Coronary artery (tissue), 2 donors: ENCODE measurements around the gene CCDC154.

Source experiments
- DNase-seq: peaks from one replicate; pipeline ENCODE4 v3.0.0-alpha.2; 2017; ENCODE audit warnings: low spot score
- H3K27ac ChIP-seq, 2 donors: fragments of 200-600 bp; sonication (generic); one replicate each; pipeline ENCODE4 v1.5.1; 2016 to 2019
- H3K4me3 ChIP-seq: fragments of 200-600 bp; sonication (generic); 2 replicates; pipeline ENCODE4 v1.5.1; 2016; ENCODE audit warnings: mild to moderate bottlenecking, moderate library complexity
- TF ChIP-seq, protein P1 (sequence below): fragments of 200-600 bp; sonication (generic); IDR thresholded peaks from one replicate; pipeline ENCODE4 v1.5.1; 2019; ENCODE audit warnings: antibody characterized with exemption

Gene CCDC154

DNA sequence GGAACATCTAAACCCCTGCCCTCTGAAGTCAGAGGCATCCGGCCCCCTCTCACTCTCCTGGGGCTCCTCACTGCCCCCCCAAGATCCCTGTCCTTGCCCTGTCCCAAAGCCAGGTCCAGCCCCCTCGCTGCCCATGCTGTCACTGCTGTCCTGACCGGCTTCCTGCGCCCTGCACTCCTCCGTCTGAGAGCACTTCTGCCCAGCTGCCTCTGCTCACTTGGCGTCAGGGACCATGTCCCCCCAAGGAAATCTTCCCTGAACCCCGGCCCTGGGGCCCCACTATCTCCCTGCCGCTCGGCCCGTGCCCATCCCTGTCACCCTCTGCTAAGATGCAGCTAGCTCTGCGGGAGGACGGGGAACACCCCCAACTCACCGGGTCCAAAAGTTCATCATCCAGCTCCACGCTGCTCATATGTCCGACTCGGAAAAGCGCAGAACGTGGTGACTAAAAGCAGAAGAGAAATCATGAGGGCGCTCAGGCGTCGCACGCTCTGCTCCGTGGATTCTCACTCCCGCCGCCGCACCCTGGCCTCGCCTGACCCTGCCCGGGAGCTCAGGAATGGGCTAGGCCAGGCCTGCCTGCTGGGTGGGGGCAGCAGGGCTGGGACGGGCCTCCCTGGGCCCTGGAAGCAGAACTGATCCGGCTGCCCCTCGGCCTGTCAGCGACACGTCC is 20.7 kb upstream of the CCDC154 start:
- TF ChIP-seq, protein P1, sequence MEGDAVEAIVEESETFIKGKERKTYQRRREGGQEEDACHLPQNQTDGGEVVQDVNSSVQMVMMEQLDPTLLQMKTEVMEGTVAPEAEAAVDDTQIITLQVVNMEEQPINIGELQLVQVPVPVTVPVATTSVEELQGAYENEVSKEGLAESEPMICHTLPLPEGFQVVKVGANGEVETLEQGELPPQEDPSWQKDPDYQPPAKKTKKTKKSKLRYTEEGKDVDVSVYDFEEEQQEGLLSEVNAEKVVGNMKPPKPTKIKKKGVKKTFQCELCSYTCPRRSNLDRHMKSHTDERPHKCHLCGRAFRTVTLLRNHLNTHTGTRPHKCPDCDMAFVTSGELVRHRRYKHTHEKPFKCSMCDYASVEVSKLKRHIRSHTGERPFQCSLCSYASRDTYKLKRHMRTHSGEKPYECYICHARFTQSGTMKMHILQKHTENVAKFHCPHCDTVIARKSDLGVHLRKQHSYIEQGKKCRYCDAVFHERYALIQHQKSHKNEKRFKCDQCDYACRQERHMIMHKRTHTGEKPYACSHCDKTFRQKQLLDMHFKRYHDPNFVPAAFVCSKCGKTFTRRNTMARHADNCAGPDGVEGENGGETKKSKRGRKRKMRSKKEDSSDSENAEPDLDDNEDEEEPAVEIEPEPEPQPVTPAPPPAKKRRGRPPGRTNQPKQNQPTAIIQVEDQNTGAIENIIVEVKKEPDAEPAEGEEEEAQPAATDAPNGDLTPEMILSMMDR = no peak
- no peak overlapping the region for H3K27ac ChIP-seq
- DNase-seq = no peak
- H3K4me3 ChIP-seq = no peak overlapping the region

DNA sequence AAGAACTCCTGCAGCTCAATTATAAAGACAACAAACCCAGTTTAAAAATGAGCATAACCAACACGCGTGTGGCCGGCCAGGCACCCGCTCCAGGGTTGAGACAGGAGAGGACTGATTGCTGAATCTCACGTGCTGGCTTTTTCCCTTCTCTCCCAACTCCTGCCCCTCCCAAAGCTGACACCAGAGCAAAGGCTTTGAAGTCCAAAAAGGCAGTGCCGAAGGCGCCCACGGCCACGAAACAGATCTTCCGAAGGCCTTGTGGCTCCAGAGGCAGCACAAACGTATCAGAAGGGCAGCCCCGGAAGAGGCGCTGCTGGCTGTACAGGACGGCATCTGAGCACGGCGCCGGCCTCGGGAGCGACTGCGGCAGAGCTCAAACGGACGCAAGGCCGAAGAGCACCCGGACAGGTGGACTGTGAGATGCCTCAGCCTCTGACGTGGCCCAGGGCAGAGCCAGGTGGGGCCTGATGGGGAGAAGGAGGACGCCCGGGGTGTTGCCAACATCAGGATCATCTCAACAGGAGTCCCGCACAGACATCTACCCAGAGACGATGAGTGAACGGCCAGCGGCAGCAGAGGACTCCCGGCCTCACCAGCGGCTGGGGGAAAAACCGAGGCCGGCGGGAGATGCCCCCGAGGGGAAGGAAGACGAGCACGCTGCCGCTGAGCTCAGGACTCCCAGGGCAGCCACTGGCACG is 20.0 kb upstream of the CCDC154 start:
- H3K27ac ChIP-seq = no peak overlapping the region
- TF ChIP-seq, protein P1 = no peak
- no peak overlapping the region for H3K4me3 ChIP-seq
- no peak for DNase-seq

DNA sequence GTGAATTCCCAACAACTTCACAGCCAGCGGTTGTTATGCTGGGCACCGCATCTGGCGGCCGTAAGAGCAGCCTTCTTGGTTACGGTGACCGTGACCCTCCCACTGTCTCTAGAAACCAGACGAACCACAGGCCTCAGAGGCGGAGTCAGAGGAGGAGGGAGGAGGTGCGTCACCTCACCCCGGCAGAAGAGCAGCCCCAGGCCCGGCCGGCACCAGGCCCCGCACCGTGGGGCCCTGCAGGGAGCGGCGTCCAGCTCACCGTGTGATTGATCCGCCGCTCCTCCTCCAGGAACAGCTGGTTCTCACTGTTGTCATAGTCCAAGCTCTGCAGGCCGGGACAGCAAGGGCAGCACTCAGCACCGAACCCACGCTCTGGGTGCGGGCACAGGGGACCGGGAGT is 16.8 kb upstream of the CCDC154 start:
- Histone ChIP-seq H3K4me3 (no peak overlapping the region), H3K27ac (no peak overlapping the region)
- TF ChIP-seq, protein P1 = no peak
- DNase-seq = no peak

DNA sequence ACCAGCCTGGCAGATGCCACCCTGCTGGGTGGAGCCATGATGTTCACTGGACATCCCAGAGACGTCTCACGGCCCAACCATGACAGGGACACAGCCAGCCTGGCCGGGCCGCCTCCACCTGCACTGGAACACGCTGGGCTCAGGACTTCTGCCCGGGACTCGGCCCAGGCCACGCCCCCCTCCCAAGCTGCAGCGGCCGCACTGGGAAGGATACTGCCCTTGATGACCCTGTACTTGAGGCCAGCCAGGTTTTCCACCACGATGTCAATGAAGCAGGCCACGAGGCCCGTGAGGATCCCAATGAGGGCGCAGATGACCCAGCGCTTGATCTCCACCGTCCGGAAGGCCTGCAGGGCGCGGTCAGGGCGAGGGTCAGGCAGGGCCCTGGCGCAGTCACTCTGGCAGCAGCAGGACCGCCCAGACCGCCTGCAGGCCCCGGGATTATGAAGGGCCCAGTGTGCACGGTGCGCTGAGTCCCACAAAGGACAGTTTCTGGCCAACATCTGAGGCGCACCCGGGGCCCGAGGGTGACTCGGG is 16.3 kb upstream of the CCDC154 start:
- Histone ChIP-seq H3K4me3 (no peak overlapping the region), H3K27ac (no peak overlapping the region)
- no peak for DNase-seq
- TF ChIP-seq, protein P1 = no peak

DNA sequence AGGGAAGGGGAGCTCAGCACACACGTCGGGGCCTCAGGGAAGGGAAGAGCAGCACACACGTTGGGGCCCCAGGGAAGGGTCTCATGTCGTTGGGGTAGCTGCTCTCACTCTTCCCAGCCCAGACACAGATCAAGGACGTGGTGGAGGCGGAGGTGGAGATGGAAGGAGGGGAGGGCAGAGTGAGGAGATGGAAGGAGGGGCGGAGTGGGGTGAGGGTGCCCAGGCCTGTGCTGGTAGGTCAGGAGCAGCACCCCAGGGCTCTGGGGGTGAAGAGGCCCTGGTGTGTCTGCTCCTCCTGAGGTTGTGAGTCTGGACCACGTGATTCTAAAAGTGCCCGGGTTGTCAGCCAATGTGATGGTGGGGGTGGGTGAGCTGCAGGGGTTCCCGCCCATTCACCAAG is 15.6 kb upstream of the CCDC154 start:
- no peak overlapping the region for H3K27ac ChIP-seq
- TF ChIP-seq, protein P1 = no peak
- no peak overlapping the region for H3K4me3 ChIP-seq

DNA sequence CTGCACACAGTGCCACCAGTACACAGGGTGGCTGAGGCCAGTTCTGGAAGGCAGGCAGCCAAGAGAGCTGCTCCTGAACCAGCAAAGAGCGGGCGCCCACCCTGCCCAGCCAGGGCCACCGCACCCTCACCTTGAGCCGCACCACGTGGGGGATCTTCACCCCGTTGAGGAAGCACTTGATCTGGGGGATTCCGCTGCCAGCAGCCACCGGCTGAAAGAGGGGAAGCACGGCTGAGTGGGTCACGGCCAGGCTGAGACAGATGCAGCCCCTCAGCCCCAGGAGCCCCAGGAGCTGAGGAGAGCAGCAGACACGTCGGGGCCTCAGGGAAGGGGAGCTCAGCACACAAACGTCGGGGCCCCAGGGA is 14.6 kb upstream of the CCDC154 start:
- Histone ChIP-seq H3K27ac (no peak overlapping the region), H3K4me3 (no peak overlapping the region)
- TF ChIP-seq, protein P1 = no peak
- DNase-seq = no peak

More for the DNA sequence above, 15.6 kb upstream of the CCDC154 start:
- no peak for DNase-seq
